H9 (cell line): Measurements from ENCODE around the gene EPN3. TPM values are rescaled to one million over a fixed set of nuclear protein-coding genes. Genes with fewer than 3 reads are reported as not detected.

Experiments
- DNase-seq: peaks from one replicate; pipeline ENCODE4 v3.0.0-alpha.2; 2017
- H2AFZ ChIP-seq: one replicate; pipeline ENCODE4 v1.6.1; 2013; ENCODE audit warnings: mild to moderate bottlenecking, low read length, control low read depth, moderate library complexity
- H2AK5ac ChIP-seq: 2 replicates; pipeline ENCODE4 v1.6.1; 2013; ENCODE audit warnings: low read length, control low read depth, mixed read lengths; ENCODE audit not compliant: insufficient read length
- H2BK120ac ChIP-seq: one replicate; pipeline ENCODE4 v1.6.1; 2013; ENCODE audit warnings: low read depth, mild to moderate bottlenecking, low read length, control low read depth, inconsistent platforms; ENCODE audit not compliant: poor library complexity, severe bottlenecking
- H2BK12ac ChIP-seq: 2 replicates; pipeline ENCODE4 v1.6.1; 2013; ENCODE audit warnings: low read length, control low read depth, mixed read lengths, low read depth; ENCODE audit not compliant: insufficient read length
- H2BK15ac ChIP-seq: 2 replicates; pipeline ENCODE4 v1.6.1; 2013; ENCODE audit warnings: low read depth, low read length, control low read depth
- H2BK20ac ChIP-seq: one replicate; pipeline ENCODE4 v1.6.1; 2013; ENCODE audit warnings: low read depth, mild to moderate bottlenecking, low read length, control low read depth, inconsistent platforms; ENCODE audit not compliant: poor library complexity, severe bottlenecking
- H2BK5ac ChIP-seq: 2 replicates; pipeline ENCODE4 v1.6.1; 2013; ENCODE audit warnings: low read length, control low read depth, mixed read lengths; ENCODE audit not compliant: insufficient read length
- H3K14ac ChIP-seq: 2 replicates; pipeline ENCODE4 v1.6.1; 2013; ENCODE audit warnings: low read length, control low read depth; ENCODE audit not compliant: insufficient read depth
- H3K18ac ChIP-seq: 2 replicates; pipeline ENCODE4 v1.6.1; 2013; ENCODE audit warnings: low read depth, mild to moderate bottlenecking, mixed read lengths, low read length, control low read depth; ENCODE audit not compliant: insufficient read length
- H3K23ac ChIP-seq: 2 replicates; pipeline ENCODE4 v1.6.1; 2013; ENCODE audit warnings: low read length, control low read depth, mixed read lengths, low read depth; ENCODE audit not compliant: insufficient read length
- H3K23me2 ChIP-seq: 2 replicates; pipeline ENCODE4 v1.6.1; 2013; ENCODE audit warnings: low read depth, mild to moderate bottlenecking, mixed read lengths, low read length, control low read depth; ENCODE audit not compliant: insufficient read length, poor library complexity, severe bottlenecking
- H3K27ac ChIP-seq: 2 replicates; pipeline ENCODE4 v1.5.1; 2013; ENCODE audit warnings: low read length, control low read depth, mixed read lengths, low read depth; ENCODE audit not compliant: insufficient read length
- H3K27me3 ChIP-seq: 2 replicates; pipeline ENCODE4 v1.6.1; 2013; ENCODE audit warnings: low read length, control low read depth, inconsistent platforms; ENCODE audit not compliant: insufficient read depth
- H3K4ac ChIP-seq: 2 replicates; pipeline ENCODE4 v1.6.1; 2013; ENCODE audit warnings: low read depth, mild to moderate bottlenecking, control low read depth, inconsistent platforms, low read length, moderate library complexity
- H3K4me1 ChIP-seq: 2 replicates; pipeline ENCODE4 v1.6.1; 2013; ENCODE audit warnings: low read length, control low read depth, inconsistent platforms; ENCODE audit not compliant: insufficient read depth
- H3K4me2 ChIP-seq: 2 replicates; pipeline ENCODE4 v1.6.1; 2013; ENCODE audit warnings: low read length, control low read depth, mixed read lengths; ENCODE audit not compliant: insufficient read length, insufficient read depth
- H3K56ac ChIP-seq: 2 replicates; pipeline ENCODE4 v1.6.1; 2013; ENCODE audit warnings: low read depth, mild to moderate bottlenecking, mixed read lengths, low read length, control low read depth; ENCODE audit not compliant: insufficient read length
- H3K79me1 ChIP-seq: 2 replicates; pipeline ENCODE4 v1.6.1; 2013; ENCODE audit warnings: low read depth, mild to moderate bottlenecking, moderate library complexity, low read length, control low read depth, inconsistent platforms; ENCODE audit not compliant: insufficient read depth, poor library complexity, severe bottlenecking
- H3K79me2 ChIP-seq: 2 replicates; pipeline ENCODE4 v1.6.1; 2013; ENCODE audit warnings: low read length, control low read depth, inconsistent platforms; ENCODE audit not compliant: insufficient read depth
- H3K9ac ChIP-seq: 2 replicates; pipeline ENCODE4 v1.6.1; 2013; ENCODE audit warnings: low read length, control low read depth, mixed read lengths; ENCODE audit not compliant: insufficient read length; ENCODE audit errors: extremely low read depth
- H3K9me3 ChIP-seq: one replicate; pipeline ENCODE4 v1.6.1; 2013; ENCODE audit warnings: low read depth, low read length, inconsistent platforms; ENCODE audit not compliant: control insufficient read depth
- H3T11ph ChIP-seq: one replicate; pipeline ENCODE4 v1.6.1; 2013; ENCODE audit warnings: mild to moderate bottlenecking, low read length, control low read depth, inconsistent platforms
- H4K20me1 ChIP-seq: one replicate; pipeline ENCODE4 v1.6.1; 2013; ENCODE audit not compliant: control insufficient read depth, insufficient read length, insufficient read depth
- H4K5ac ChIP-seq: 2 replicates; pipeline ENCODE4 v1.6.1; 2013; ENCODE audit warnings: low read depth, mild to moderate bottlenecking, mixed read lengths, low read length, control low read depth; ENCODE audit not compliant: insufficient read length
- H4K8ac ChIP-seq: replicated peaks from 2 replicates; pipeline ENCODE4 v1.6.1; 2013; ENCODE audit warnings: low read length, control low read depth, mixed read lengths, low read depth; ENCODE audit not compliant: insufficient read length
- H4K91ac ChIP-seq: 2 replicates; pipeline ENCODE4 v1.6.1; 2013; ENCODE audit warnings: low read depth, mild to moderate bottlenecking, moderate library complexity, mixed read lengths, low read length, control low read depth; ENCODE audit not compliant: insufficient read length
- H3K27ac Mint-ChIP-seq, 3 experiments: 2 replicates in 2 of 3; 3 replicates in 1 of 3; pipeline ENCODE4 v1.8.0; 2020 to 2021; ENCODE audit warnings: mixed read lengths in 3 of 3, mild to moderate bottlenecking in 1 of 3, moderate library complexity in 1 of 3
- H3K27me3 Mint-ChIP-seq: 2 replicates; pipeline ENCODE4 v1.8.0; 2021; ENCODE audit warnings: low read depth, mild to moderate bottlenecking, moderate library complexity, mixed read lengths
- H3K36me3 Mint-ChIP-seq, 3 experiments: 2 replicates in 2 of 3; 3 replicates in 1 of 3; pipeline ENCODE4 v1.8.0; 2020 to 2021; ENCODE audit warnings: low read depth in 3 of 3, mixed read lengths in 3 of 3; ENCODE audit not compliant: insufficient read depth in 1 of 3
- H3K4me1 Mint-ChIP-seq, 2 experiments: 2 replicates each; pipeline ENCODE4 v1.8.0; 2020; ENCODE audit warnings: mixed read lengths in 2 of 2
- H3K4me3 Mint-ChIP-seq, 2 experiments: 2 replicates in 1 of 2; 3 replicates in 1 of 2; pipeline ENCODE4 v1.8.0; 2020 to 2021; ENCODE audit warnings: mild to moderate bottlenecking in 2 of 2, mixed read lengths in 2 of 2, moderate library complexity in 1 of 2
- H3K9me3 Mint-ChIP-seq, 2 experiments: 2 replicates in 1 of 2; 3 replicates in 1 of 2; pipeline ENCODE4 v1.8.0; 2020; ENCODE audit warnings: mild to moderate bottlenecking in 2 of 2, mixed read lengths in 2 of 2, moderate library complexity in 1 of 2
- WGBS: extraction: QIAGEN DNeasy Blood & Tissue Kit; methylation state at CpG from one replicate; pipeline ENCODE4 v1.1.7; 2013; ENCODE audit warnings: missing lambda C conversion rate, low lambda C conversion rate, mixed read lengths; ENCODE audit not compliant: insufficient read length; ENCODE audit errors: extremely low coverage; 5-methylcytosine and 5-hydroxymethylcytosine counted together
- total RNA-seq: library from RNA; stranded (reverse); gene quantifications from 2 replicates; pipeline ENCODE4 v1.2.1, GENCODE V29; 2021
- TF ChIP-seq, protein P1 (sequence below): fragments of 200-600 bp; sonication (generic); conservative IDR thresholded peaks from 3 replicates; pipeline ENCODE4 v1.8.0; 2021; ENCODE audit warnings: antibody characterized with exemption, mild to moderate bottlenecking

Gene EPN3
- total RNA-seq, 1 experiment from 2014 or later, result 1.9 TPM

DNA sequence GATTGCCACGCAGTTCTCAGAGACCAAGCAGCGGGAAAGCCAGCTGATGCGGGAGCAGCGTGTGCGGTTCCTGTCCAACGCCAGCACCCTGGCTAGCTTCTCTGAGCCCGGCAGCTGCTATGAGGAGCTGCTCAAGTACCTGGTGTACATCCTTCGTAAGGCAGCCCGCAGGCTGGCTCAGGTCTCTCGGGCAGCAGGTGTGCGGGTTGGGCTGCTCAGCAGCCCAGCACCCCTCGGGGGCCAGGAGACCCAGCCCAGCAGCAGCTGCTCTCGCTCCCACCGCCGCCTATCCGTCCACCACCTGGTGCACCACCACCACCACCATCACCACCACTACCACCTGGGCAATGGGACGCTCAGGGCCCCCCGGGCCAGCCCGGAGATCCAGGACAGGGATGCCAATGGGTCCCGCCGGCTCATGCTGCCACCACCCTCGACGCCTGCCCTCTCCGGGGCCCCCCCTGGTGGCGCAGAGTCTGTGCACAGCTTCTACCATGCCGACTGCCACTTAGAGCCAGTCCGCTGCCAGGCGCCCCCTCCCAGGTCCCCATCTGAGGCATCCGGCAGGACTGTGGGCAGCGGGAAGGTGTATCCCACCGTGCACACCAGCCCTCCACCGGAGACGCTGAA is 43.2 kb downstream of the EPN3 start:
- Histone ChIP-seq H4K20me1 (no peaks in the 10 kb centered on the region), H3K79me1 (no peaks in the 10 kb centered on the region), H3K23ac (no peak overlapping the region), H3K18ac (no peak overlapping the region), H2BK12ac (no peak overlapping the region), H2AFZ (no peak overlapping the region), H3K9ac (no peak overlapping the region), H3K56ac (no peak overlapping the region), H3K9me3 (no peaks in the 10 kb centered on the region), H3K14ac (no peak overlapping the region), H2BK120ac (no peak overlapping the region), H3K23me2 (no peaks in the 10 kb centered on the region), H3K4me1 (no peaks in the 10 kb centered on the region), H4K8ac (no peak overlapping the region), H4K5ac (no peak overlapping the region), H4K91ac (no peak overlapping the region), H2BK5ac (no peak overlapping the region), H3T11ph (no peak overlapping the region), H2BK15ac (no peak overlapping the region), H2BK20ac (no peak overlapping the region), H3K79me2 (no peaks in the 10 kb centered on the region), H3K27ac (no peak overlapping the region), H3K4me2 (no peak overlapping the region), H3K27me3 (no peaks in the 10 kb centered on the region; the same call in 1 of the 2 replicates), H2AK5ac (no peak overlapping the region), H3K4ac (no peak overlapping the region)
- Mint-ChIP-seq H3K9me3 (no peaks in the 10 kb centered on the region), H3K36me3 (peaks cover 0 to 5% (median 2%) of the 10 kb centered on the region in 3 experiments; a peak in 2 of 7 replicates), H3K4me1 (peaks cover 8 to 19% of the 10 kb centered on the region in 2 experiments; a peak in 3 of 4 replicates), H3K27me3 (peaks cover 15% of the 10 kb centered on the region), H3K4me3 (no peak overlapping the region), H3K27ac (no peak overlapping the region)
- no CpG with 5 or more reads among the region's 33 CpGs for WGBS
- DNase-seq, result peak; percentile 68
- TF ChIP-seq, protein P1, sequence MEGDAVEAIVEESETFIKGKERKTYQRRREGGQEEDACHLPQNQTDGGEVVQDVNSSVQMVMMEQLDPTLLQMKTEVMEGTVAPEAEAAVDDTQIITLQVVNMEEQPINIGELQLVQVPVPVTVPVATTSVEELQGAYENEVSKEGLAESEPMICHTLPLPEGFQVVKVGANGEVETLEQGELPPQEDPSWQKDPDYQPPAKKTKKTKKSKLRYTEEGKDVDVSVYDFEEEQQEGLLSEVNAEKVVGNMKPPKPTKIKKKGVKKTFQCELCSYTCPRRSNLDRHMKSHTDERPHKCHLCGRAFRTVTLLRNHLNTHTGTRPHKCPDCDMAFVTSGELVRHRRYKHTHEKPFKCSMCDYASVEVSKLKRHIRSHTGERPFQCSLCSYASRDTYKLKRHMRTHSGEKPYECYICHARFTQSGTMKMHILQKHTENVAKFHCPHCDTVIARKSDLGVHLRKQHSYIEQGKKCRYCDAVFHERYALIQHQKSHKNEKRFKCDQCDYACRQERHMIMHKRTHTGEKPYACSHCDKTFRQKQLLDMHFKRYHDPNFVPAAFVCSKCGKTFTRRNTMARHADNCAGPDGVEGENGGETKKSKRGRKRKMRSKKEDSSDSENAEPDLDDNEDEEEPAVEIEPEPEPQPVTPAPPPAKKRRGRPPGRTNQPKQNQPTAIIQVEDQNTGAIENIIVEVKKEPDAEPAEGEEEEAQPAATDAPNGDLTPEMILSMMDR, result peak; percentile 49
